ENCODE results near the gene ZNF57.
"Not testable (repeated sequence)": the region's sequence is repeated elsewhere in the genome, so short reads cannot be mapped to it uniquely, and the experiment has no call there.

The ZNF57 gene

GRCh38 chr19:2900296-2901252, at the start of gene ZNF57:
Gene ZNF57, plus strand, starts transcription at chr19:2900928. Its CDS starts 118 bp downstream, at chr19:2901046.
- peak; percentile 99 for DNase-seq
- in situ Hi-C loops (cut with MboI; ENCODE audit: low pct_unique_long_range_greater_than_20kb, low sequenced_read_pairs) = no loop called here

GRCh38 chr19:2852598-2852997, 48.1 kb upstream of the ZNF57 start:
- in situ Hi-C loops (cut with MboI; ENCODE audit: low pct_unique_long_range_greater_than_20kb, low sequenced_read_pairs) = no loop called here
- no peak for DNase-seq

DNA sequence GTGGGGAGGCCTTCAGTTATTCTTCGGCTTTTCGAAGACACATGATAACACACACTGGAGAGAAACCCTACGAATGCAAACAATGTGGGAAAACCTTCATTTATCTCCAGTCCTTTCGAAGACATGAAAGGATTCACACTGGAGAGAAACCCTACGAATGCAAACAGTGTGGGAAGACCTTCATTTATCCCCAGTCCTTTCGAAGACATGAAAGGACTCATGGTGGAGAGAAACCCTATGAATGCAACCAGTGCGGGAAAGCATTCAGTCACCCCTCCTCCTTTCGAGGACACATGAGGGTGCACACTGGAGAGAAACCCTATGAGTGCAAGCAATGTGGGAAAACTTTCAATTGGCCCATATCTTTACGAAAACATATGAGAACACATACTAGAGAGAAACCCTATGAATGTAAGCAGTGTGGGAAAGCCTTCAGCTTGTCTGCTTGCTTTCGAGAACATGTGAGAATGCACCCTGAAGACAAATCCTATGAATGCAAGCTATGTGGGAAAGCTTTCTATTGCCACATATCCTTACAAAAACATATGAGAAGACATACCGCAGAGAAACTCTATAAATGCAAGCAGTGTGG, 47.6 kb upstream of the ZNF57 start:
- in situ Hi-C loops (cut with MboI; ENCODE audit: low pct_unique_long_range_greater_than_20kb, low sequenced_read_pairs) = no loop called here
- DNase-seq = no peak

- DNase-seq = no peak
Measured at GRCh38 chr19:2854849-2855248, 45.9 kb upstream of the ZNF57 start.

GRCh38 chr19:2856457-2857050, 44.2 kb upstream of the ZNF57 start:
- peak; percentile 77 for DNase-seq
- in situ Hi-C loops (cut with MboI; ENCODE audit: low pct_unique_long_range_greater_than_20kb, low sequenced_read_pairs) = no loop called here

More at GRCh38 chr19:2854849-2855248, 45.9 kb upstream of the ZNF57 start:
- in situ Hi-C loops (cut with MboI; ENCODE audit: low pct_unique_long_range_greater_than_20kb, low sequenced_read_pairs) = no loop called here

- in situ Hi-C loops (cut with MboI; ENCODE audit: low pct_unique_long_range_greater_than_20kb, low sequenced_read_pairs) = no loop called here
- DNase-seq = no peak
Measured at GRCh38 chr19:2858864-2859263, 41.9 kb upstream of the ZNF57 start.

DNA sequence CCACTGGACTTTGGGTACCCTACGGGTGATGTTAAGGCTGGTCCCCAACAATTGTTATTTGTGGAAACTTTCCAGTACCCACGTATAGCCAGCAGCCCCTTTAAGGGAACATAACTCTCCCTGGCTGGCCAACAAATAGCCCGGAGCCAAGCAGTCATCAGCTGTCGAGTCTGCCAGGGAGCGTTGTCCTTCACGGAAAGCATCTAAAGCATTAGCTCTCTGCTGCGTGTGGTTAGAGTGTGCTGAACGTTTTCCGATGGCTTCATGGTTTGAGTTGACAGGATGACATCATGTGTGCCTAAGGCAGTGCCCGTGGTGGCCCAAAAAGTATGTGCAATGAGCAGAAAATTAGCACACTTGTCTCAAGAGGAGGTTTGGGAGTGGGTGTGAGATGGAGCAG, 36.9 kb upstream of the ZNF57 start:
- in situ Hi-C loops (cut with MboI; ENCODE audit: low pct_unique_long_range_greater_than_20kb, low sequenced_read_pairs) = no loop called here
- DNase-seq = no peak

DNA sequence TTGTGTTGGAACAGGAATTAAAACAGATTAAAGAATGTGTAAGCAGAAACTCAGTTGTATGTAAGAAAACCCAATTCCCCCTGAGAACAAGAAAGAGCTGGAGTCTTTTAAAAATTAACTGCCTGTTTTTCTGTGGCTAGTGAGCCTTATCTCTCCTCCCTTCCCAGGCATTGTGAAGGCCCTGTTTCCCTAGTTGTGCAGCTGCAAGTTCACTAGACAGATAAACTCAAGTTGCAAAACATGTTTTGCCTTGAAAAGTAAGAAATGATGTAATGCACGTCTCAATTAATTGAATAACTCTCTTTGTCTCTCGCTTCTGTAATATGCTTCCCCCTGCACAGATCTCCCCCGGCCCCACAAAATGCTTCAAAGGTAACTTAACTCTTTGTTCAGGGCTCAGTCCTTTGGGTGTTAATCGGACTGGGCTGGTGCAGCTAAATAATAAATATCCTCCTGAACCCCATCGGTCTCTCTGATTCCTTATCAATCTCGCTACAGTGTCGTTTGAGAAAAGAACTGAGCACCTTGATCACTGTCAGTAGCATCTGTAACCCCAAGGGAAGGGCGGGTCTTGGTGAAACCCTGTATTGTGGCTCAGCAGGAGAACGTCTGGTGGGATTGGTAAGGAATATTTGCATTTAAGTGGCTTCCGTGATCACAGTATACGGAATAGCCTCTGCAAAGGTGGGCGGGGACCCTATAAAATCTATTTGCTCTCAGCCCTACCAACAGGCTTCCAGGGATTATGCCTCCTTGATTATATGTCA, 35.2 kb upstream of the ZNF57 start:
- in situ Hi-C loops (cut with MboI; ENCODE audit: low pct_unique_long_range_greater_than_20kb, low sequenced_read_pairs) = no loop called here
- DNase-seq = no peak

GRCh38 chr19:2866495-2867024, 34.2 kb upstream of the ZNF57 start:
- in situ Hi-C loops (cut with MboI; ENCODE audit: low pct_unique_long_range_greater_than_20kb, low sequenced_read_pairs) = no loop called here
- DNase-seq = no peak

GRCh38 chr19:2867025-2867991, 33.4 kb upstream of the ZNF57 start, which contains the start of gene ZNF556:
Gene ZNF556, plus strand, starts transcription at chr19:2867335. Its CDS starts 87 bp downstream, at chr19:2867422.
- DNase-seq = no peak
- in situ Hi-C loops (cut with MboI; ENCODE audit: low pct_unique_long_range_greater_than_20kb, low sequenced_read_pairs) = no loop called here

DNA sequence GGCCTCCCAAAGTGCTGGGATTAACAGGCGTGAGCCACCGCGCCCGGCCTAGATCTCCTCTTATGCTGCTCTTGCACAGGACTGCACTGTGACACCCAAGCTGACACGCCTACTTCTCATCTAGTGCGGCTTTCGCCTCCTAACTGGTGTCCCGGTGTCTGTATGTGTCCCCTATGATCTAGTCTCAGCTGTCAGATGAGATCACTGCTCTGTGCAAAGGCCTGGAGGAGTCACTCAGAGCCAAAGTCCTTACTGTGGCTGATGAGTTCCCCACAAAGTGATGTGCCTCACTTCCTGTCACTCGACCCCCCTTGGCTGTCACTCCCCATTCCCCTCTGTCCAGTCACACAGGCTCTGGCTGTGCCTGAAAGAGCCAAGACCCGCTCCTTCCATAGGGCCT, 31.1 kb upstream of the ZNF57 start:
- no peak for DNase-seq
- in situ Hi-C loops (cut with MboI; ENCODE audit: low pct_unique_long_range_greater_than_20kb, low sequenced_read_pairs) = no loop called here

DNA sequence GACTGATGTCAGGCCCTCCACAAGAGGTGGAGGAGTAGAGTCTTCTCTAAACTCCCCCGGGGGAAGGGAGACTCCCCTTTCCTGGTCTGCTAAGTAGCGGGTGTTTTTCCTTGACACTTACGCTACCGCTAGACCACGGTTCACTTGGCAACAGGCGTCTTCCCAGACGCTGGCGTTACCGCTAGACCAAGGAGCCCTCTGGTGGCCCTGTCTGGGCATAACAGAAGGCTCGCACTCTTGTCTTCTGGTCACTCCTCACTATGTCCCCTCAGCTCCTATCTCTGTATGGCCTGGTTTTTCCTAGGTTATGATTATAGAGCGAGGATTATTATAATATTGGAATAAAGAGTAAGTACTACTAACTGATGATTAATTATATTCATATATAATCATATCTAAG, 28.6 kb upstream of the ZNF57 start:
- peak; percentile 64 for DNase-seq
- in situ Hi-C loops (cut with MboI; ENCODE audit: low pct_unique_long_range_greater_than_20kb, low sequenced_read_pairs) = not testable (repeated sequence)

DNA sequence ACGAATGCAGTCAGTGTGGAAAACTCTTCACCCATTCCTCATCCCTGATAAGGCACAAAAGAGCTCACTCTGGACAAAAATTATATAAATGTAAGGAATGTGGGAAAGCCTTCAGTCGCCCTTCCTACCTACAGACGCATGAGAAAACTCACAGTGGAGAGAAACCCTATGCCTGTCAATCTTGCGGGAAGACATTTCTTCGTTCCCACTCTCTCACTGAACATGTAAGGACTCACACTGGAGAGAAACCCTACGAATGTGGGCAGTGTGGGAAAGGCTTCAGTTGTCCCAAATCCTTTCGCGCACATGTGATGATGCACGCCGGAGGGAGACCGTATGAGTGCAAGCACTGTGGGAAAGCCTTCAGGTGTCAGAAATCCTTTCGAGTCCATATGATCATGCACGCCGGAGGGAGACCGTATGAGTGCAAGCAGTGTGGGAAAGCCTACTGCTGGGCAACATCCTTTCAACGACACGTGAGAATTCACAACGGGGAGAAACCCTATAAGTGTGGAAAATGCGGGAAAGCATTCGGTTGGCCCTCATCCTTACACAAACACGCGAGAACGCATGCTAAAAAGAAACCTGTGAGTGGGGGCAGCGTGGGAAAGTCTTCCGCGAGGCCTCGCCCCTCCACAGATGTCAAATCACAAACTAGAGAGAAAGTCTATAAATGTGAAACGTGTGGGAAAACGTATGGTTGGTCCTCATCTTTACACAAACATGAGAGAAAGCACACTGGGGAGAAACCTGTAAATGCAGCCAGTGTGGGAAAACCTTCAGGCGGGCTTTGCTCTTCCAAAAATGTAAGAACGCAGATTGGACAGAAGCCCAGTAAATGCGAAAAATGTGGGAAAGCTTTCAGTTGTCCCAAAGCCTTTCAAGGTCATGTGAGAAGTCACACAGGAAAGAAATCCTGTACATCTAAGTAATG, 23.1 kb upstream of the ZNF57 start:
- DNase-seq = no peak
- in situ Hi-C loops (cut with MboI; ENCODE audit: low pct_unique_long_range_greater_than_20kb, low sequenced_read_pairs) = no loop called here

DNA sequence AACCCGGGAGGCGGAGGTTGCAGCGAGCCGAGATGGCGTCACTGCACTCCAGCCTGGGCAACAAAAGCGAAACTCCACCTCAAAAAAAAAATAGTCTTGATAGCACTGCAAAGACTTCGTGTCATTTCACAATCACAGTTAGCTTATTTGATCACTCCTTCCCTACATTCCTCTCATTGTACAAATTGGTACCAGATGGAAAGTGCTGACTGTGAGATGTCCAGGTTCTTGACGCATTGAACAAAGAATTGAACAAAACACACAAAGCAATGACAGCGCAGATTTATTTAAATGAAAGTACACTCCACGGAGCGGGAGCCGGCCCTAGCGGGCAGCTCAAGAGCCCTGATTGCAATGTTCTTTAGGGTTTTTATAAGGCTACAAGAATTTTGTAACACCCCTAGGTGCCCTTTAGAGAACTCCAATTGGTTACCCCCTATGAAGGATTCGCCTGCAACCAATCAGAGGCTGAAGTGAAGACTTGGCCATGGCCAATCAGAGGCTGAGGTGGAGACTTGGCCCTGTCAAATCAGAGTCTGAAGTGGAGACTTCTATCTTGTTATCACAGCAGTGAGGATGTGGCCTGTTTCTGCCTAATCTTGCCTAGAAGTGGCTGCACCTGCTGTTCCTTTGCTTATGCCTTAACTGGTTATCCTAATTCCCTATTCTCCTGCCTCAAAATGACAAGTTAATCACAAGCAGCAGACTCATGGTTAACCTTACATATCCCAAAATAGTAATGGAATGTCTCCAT, 16.9 kb upstream of the ZNF57 start:
- in situ Hi-C loops (cut with MboI; ENCODE audit: low pct_unique_long_range_greater_than_20kb, low sequenced_read_pairs) = no loop called here
- DNase-seq = no peak

GRCh38 chr19:2885736-2886135, 15.0 kb upstream of the ZNF57 start:
- DNase-seq = no peak
- in situ Hi-C loops (cut with MboI; ENCODE audit: low pct_unique_long_range_greater_than_20kb, low sequenced_read_pairs) = no loop called here

DNA sequence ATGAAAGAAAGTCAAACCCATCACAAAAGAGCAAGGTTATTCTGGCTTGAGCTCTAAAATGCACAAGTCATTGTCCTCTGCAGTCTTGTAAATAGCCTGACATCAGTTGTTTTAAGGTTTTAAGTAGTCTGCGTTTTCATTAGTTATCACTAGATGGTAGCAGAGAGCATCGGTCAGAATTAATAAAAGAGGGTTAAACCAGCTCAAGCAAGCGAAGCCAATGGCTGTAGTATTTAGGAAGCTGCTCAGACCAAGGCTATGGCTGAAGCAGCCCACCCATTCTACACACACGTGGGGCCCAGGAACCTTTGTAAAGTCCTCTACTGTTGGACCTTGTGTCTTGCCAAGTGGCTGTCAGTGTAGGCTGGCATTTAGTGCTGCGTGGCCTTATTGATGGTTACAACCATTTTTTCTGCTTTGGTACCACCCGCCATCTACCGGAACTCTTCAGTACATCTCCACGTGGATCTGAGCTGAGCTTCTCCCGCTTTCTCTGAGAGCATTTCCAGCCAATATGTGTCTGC, 13.3 kb upstream of the ZNF57 start:
- DNase-seq = peak; percentile 79
- in situ Hi-C loops (cut with MboI; ENCODE audit: low pct_unique_long_range_greater_than_20kb, low sequenced_read_pairs) = no loop called here
